Right forelimb (tissue), 1 donor: ENCODE measurements around the gene SRSF10.
"Not testable (repeated sequence)": the region's sequence is repeated elsewhere in the genome, so short reads cannot be mapped to it uniquely, and the experiment has no call there.

Source experiments
- DNase-seq: peaks from one replicate; pipeline ENCODE4 v3.0.0-alpha.2; 2018

The SRSF10 gene

GRCh38 chr1:23979881-23980727, at the start of gene SRSF10:
TSS of gene SRSF10 (minus strand) at chr1:23980327. CDS start at chr1:23980255, 72 bp downstream.
- peak; percentile 99 for DNase-seq

- DNase-seq: no peak
These were observed 47.8 kb upstream of the SRSF10 start for GRCh38 chr1:24027838-24028468.

- no peak for DNase-seq
These were observed 42.6 kb upstream of the SRSF10 start for GRCh38 chr1:24022581-24023361.

- DNase-seq: no peak
These were observed 41.5 kb upstream of the SRSF10 start for GRCh38 chr1:24021403-24022266.

GRCh38 chr1:24020470-24020869, 40.3 kb upstream of the SRSF10 start:
- no peak for DNase-seq

GRCh38 chr1:24020025-24020424, 39.9 kb upstream of the SRSF10 start:
- peak; percentile 58 for DNase-seq

GRCh38 chr1:24018611-24019580, 38.8 kb upstream of the SRSF10 start:
- DNase-seq: peak; percentile 97

GRCh38 chr1:24015221-24016210, 35.4 kb upstream of the SRSF10 start:
- DNase-seq: no peak

GRCh38 chr1:24012878-24013277, 32.8 kb upstream of the SRSF10 start:
- DNase-seq: not testable (repeated sequence)

GRCh38 chr1:24010650-24011049, 30.5 kb upstream of the SRSF10 start:
- no peak for DNase-seq

GRCh38 chr1:24009406-24009805, 29.3 kb upstream of the SRSF10 start:
- DNase-seq: no peak

GRCh38 chr1:24008574-24009184, 28.6 kb upstream of the SRSF10 start:
- not testable (repeated sequence) for DNase-seq

- no peak for DNase-seq
These were observed 27.0 kb upstream of the SRSF10 start for GRCh38 chr1:24007079-24007478.

GRCh38 chr1:24005163-24005562, 25.0 kb upstream of the SRSF10 start:
- DNase-seq: no peak

- DNase-seq: no peak
These were observed 24.0 kb upstream of the SRSF10 start for GRCh38 chr1:24004132-24004531.

GRCh38 chr1:24003331-24003972, 23.3 kb upstream of the SRSF10 start:
- DNase-seq: no peak

- no peak for DNase-seq
These were observed 22.6 kb upstream of the SRSF10 start for GRCh38 chr1:24002695-24003094.

GRCh38 chr1:23999156-23999671, 19.1 kb upstream of the SRSF10 start:
- no peak for DNase-seq

GRCh38 chr1:23997812-23998211, 17.7 kb upstream of the SRSF10 start:
- DNase-seq: no peak
